Purkinje cell (primary cell): Measurements from ENCODE around the gene UGT2B7. TPM values are rescaled to one million over a fixed set of nuclear protein-coding genes. Genes with fewer than 3 reads are reported as not detected.

ENCODE experiments used
- polyA plus RNA-seq: library from polyadenylated mRNA; unstranded; fragments of >200 nt; fragmentation: Nextera tagmentation; gene quantifications from 2 replicates; pipeline ENCODE4 v1.2.1, GENCODE V29; 2014

The UGT2B7 gene
- not detected in 2 replicates for polyA plus RNA-seq

DNA sequence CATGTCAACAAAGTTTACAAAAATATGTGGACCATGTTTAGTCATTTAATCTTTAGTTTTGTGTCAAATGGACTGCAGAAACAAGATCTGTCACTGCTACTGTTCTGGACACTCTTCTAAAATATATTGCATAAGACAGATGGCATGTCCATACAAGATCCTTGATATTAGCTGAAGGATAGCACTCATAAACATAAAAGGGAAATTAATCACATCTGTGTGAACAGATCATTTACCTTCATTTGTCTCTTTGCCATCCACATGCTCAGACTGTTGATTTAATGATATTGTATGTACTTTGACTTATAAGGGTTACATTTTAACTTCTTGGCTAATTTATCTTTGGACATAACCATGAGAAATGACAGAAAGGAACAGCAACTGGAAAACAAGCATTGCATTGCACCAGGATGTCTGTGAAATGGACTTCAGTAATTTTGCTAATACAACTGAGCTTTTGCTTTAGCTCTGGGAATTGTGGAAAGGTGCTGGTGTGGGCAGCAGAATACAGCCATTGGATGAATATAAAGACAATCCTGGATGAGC is at the start of gene UGT2B7:
Gene UGT2B7, plus strand, starts transcription at position 364 of the 546 bp plus-strand sequence. Its CDS starts 47 bp downstream, at position 411.

Other genes with a start within 250 kb of the UGT2B7 start
- not detected in 2 replicates for gene UGT2A3, start 144.7 kb upstream of the UGT2B7 start, polyA plus RNA-seq
- not detected in 2 replicates for gene UGT2B11, start 118.3 kb downstream of the UGT2B7 start, polyA plus RNA-seq
- not detected in 2 replicates for gene UGT2B28, start 184.0 kb downstream of the UGT2B7 start, polyA plus RNA-seq